DND-41 (cell line): ENCODE data around the gene TEX11.

ENCODE experiments used
- EZH2 ChIP-seq: IDR thresholded peaks from 3 replicates; pipeline ENCODE4 v1.6.1; 2012; ENCODE audit warnings: borderline replicate concordance, low read depth, mild to moderate bottlenecking, moderate library complexity, low read length, inconsistent platforms; ENCODE audit not compliant: severe bottlenecking
- TF ChIP-seq, protein P1 (sequence below): IDR thresholded peaks from 2 replicates; pipeline ENCODE4 v1.5.1; 2012; ENCODE audit warnings: borderline replicate concordance, low read length, moderate library complexity, mild to moderate bottlenecking; ENCODE audit not compliant: poor library complexity, severe bottlenecking; ENCODE audit errors: extremely low read depth

DNA sequence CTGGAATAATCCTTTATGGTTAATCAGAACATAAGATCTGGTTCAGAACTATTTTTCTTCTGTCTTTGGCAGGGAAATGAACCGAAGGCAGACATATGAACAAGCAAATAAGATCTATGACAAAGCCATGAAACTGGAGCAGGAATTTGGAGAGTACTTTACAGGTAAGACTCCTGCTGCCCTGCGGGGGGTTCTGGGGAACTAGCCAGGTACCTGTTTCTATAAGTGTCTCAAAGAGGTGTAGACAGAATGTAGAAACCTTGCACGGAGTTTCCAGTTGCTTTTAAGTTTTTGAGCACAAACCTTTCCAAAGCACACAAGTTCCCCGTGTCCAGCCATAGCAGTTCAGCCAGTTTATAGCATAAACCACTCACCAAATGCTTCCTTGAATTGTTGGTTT, 407.7 kb downstream of the TEX11 start:
- TF ChIP-seq, protein P1, sequence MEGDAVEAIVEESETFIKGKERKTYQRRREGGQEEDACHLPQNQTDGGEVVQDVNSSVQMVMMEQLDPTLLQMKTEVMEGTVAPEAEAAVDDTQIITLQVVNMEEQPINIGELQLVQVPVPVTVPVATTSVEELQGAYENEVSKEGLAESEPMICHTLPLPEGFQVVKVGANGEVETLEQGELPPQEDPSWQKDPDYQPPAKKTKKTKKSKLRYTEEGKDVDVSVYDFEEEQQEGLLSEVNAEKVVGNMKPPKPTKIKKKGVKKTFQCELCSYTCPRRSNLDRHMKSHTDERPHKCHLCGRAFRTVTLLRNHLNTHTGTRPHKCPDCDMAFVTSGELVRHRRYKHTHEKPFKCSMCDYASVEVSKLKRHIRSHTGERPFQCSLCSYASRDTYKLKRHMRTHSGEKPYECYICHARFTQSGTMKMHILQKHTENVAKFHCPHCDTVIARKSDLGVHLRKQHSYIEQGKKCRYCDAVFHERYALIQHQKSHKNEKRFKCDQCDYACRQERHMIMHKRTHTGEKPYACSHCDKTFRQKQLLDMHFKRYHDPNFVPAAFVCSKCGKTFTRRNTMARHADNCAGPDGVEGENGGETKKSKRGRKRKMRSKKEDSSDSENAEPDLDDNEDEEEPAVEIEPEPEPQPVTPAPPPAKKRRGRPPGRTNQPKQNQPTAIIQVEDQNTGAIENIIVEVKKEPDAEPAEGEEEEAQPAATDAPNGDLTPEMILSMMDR, result no peak
- TF ChIP-seq EZH2, result no peak
